GM10847 (cell line): ENCODE measurements around the gene ROS1.

Experiments
- POLR2A ChIP-seq: IDR thresholded peaks from 2 replicates; pipeline ENCODE4 v1.6.1; 2011; ENCODE audit not compliant: insufficient read length; ENCODE audit errors: extremely low read depth

ROS1 gene

GRCh38 chr6:117425431-117426153 is at the start of gene ROS1:
ROS1 (minus strand) TSS chr6:117425942; CDS start chr6:117425656, 286 bp downstream.
- no peak for TF ChIP-seq POLR2A

DNA sequence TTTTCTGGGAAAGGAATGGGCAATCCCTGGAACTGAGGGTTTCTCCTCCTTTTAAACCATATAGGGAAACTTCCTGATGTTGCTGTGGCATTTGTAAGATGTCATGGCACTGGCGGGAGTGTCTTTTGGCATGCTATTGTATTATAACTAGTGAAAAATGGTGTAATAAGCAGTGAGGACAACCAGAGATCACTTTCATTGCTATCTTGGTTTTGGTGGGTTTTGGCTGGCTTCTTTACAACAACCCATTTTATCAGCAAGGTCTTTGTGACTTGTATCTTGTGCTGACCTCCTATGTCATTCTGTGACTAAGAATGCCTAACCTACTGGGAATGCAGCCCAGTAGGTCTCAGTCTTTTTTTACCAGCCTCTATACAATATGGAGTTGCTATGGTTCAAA is 47.7 kb upstream of the ROS1 start:
- no peak for TF ChIP-seq POLR2A

DNA sequence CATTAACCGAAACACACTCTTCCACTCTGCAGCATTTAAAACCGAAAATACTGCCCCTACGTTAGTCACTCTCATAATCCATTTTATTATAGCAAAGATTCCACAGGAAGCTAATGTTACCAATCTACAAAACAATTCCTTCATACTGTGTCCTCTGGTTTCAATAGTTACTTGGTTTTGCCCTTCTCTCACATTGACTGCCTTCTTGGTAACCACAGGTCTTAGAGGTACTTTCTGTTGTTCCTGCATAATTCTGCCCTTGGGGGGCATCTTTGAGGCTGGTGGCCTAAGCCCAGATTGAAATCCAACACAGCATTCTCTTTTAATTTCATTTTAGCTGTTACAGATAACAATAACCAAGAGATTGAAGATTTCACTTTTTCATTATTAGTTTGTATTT is 46.9 kb upstream of the ROS1 start:
- TF ChIP-seq POLR2A = no peak

DNA sequence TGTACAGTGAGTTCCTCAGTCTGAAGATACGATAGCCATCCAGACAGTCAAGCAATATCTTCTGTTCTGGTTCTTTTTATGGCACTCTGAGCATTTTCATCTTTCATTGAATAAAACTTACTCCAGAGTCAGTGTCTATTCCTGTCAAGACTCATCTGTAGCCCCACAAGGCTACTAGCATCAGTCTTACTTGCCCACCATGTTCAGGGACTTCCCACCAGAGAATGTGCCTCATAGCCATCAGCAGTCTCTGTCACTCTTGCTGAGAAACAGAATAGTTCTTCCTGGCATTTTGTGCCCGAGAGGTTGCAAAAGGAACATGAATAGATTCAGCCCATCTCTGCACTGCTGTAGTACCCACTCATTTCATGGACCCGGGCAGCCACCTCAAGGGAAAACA is 44.0 kb upstream of the ROS1 start:
- no peak for TF ChIP-seq POLR2A

DNA sequence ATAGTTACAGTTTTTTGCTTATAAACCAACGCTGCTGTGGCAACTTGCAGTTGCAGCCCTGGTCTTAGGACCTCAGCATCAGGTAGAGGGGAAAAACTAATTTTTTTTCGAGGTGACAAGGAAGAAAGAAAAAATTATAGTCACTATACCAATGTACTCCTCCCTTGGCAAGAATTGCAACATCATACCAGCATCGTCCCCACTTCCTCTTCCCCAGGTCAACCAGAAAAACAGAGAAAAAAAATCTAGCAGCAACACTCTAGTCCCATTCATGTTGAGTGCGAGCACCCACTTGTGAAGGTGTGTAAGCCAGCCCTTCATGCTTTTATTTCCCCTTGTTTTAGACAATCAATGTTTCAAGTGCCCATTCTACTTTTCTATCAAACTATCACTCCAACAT is 43.6 kb upstream of the ROS1 start:
- TF ChIP-seq POLR2A = no peak

- TF ChIP-seq POLR2A = no peak
These were observed 42.1 kb upstream of the ROS1 start for GRCh38 chr6:117467876-117468275.

- TF ChIP-seq POLR2A = no peak
These were observed 39.9 kb upstream of the ROS1 start for GRCh38 chr6:117465691-117466090.

DNA sequence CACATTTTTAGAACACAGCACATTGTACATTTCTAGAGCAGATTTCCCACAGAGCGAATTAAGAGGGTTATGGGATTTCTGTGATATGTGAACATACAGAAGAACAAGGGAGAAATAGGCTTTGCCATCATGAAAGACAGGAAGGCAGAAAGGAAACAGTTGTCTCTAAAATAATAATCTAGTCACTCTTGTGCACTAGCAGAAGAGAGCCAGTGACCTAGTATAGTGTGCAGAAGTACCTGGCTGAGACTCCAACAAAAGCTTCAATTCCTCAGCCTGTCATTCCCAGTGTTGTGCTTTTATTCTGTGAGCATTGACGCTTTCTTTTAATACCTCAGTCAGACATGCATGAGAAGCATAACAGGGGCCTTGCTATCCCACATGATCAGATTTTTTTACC is 39.0 kb upstream of the ROS1 start:
- TF ChIP-seq POLR2A = no peak

DNA sequence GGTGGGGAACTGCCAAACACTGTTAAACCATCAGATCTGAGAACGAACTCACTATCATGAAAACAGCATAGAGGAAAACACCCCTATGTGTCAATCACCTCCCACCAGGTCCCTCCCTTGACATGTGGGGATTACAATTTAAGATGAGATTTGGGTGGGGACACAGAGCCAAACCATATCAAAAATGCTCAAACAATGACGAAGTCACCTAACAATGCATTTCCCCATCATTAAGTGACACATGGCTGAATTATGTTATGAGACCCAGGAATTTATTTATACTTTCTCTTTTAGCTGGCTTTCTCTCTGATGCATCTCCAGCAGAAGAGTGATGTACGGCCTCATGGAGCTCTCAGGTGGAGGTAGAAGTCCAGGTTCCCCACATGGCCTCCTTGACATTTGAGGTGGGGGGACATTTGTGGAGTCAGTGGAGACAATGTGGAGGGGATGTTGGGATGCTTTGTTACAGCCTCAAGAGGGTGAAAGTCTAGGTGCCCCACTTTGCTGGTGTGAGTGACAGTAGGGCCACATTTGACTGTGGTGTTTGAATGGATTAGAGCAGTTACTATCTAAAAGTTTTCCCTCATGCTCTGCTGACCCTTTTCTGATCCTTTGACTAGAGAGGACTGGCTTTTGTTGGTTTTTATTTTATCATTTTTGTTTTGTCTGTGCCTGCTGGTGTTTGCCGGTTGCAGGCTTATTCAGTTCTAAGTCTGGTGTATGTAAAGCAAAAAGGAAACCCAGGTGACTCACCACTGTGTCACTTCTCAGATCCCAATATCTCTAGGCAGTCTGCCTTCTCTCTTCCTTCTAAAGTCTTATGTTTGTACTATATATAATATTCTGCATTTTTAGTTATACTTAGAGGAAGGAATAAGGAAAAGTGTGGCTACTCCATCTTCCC is 38.3 kb upstream of the ROS1 start:
- no peak for TF ChIP-seq POLR2A

GRCh38 chr6:117459204-117459944 is 33.6 kb upstream of the ROS1 start:
- TF ChIP-seq POLR2A = no peak

GRCh38 chr6:117456998-117457397 is 31.3 kb upstream of the ROS1 start:
- TF ChIP-seq POLR2A = no peak

GRCh38 chr6:117456250-117456649 is 30.5 kb upstream of the ROS1 start:
- no peak for TF ChIP-seq POLR2A

GRCh38 chr6:117451671-117452070 is 25.9 kb upstream of the ROS1 start:
- TF ChIP-seq POLR2A = no peak

- TF ChIP-seq POLR2A = no peak
These were observed 24.1 kb upstream of the ROS1 start for GRCh38 chr6:117449549-117450439.
